Measurements from ENCODE around the gene E2F4. TPM values are rescaled to one million over a fixed set of nuclear protein-coding genes. Genes with fewer than 3 reads are reported as not detected.
A peak's percentile ranks its signal among the peaks of the same experiment; 100 is the strongest.

E2F4 gene
- total and polyA plus RNA-seq, 2 experiments from 2014 or later: 70.4 to 72.4 TPM

DNA sequence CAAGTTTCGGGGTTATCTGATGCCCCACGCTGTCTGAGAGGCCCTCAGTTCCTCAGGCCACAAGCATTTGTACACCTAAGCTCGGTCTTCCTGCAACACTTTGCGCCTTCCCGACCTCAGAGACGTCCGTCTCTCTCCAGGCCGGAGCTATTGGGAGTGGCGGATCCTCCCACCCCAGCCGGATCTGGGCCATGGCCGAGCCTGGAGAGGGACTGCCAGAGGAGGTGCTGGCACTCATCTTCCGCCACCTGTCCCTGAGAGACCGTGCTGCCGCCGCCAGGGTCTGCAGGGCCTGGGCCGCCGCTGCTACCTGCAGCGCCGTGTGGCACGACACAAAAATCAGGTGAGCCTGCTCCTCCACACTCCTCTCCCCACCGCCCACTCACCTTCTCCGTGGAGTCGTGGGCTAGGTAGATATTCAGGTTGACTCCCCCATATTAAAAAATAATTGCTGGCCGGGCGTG, 30.3 kb upstream of the E2F4 start:
- Histone ChIP-seq H3K9me2 (replicated peaks; ENCODE audit: insufficient read depth) (no peaks in the 10 kb centered on the region), H3K4me1 (ENCODE audit: insufficient read depth) (peaks cover 40% of the 10 kb centered on the region), H3K9me3 (ENCODE audit: low read depth) (no peaks in the 10 kb centered on the region), H3K4me3 (no peak overlapping the region), H3K79me2 (no peaks in the 10 kb centered on the region), H3K36me3 (replicated peaks; ENCODE audit: insufficient read depth, low read depth) (no peaks in the 10 kb centered on the region), H3K27me3 (peaks cover 61% of the 10 kb centered on the region), H3K27ac (no peak overlapping the region), H2AFZ (no peak overlapping the region), H3K4me2 (peak overlapping the region; percentile 97), H4K20me1 (ENCODE audit: insufficient read depth, poor library complexity, severe bottlenecking) (peaks cover 4% of the 10 kb centered on the region)
- TF ChIP-seq, protein P1, sequence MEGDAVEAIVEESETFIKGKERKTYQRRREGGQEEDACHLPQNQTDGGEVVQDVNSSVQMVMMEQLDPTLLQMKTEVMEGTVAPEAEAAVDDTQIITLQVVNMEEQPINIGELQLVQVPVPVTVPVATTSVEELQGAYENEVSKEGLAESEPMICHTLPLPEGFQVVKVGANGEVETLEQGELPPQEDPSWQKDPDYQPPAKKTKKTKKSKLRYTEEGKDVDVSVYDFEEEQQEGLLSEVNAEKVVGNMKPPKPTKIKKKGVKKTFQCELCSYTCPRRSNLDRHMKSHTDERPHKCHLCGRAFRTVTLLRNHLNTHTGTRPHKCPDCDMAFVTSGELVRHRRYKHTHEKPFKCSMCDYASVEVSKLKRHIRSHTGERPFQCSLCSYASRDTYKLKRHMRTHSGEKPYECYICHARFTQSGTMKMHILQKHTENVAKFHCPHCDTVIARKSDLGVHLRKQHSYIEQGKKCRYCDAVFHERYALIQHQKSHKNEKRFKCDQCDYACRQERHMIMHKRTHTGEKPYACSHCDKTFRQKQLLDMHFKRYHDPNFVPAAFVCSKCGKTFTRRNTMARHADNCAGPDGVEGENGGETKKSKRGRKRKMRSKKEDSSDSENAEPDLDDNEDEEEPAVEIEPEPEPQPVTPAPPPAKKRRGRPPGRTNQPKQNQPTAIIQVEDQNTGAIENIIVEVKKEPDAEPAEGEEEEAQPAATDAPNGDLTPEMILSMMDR (IDR thresholded peaks at IDR 0.05; ENCODE audit: poor library complexity): no peak
- no peak for TF ChIP-seq EZH2phosphoT487 (IDR thresholded peaks at IDR 0.05; ENCODE audit: low read depth, severe bottlenecking, unreplicated experiment)
- TF ChIP-seq EZH2 (IDR thresholded peaks at IDR 0.05; ENCODE audit: borderline replicate concordance): peak; percentile 22
- WGBS (ENCODE audit: low lambda C conversion rate, missing lambda C conversion rate): 35% methylated on average over 25 of the region's 25 CpGs
- no peak for DNase-seq (ENCODE audit: low spot score)

DNA sequence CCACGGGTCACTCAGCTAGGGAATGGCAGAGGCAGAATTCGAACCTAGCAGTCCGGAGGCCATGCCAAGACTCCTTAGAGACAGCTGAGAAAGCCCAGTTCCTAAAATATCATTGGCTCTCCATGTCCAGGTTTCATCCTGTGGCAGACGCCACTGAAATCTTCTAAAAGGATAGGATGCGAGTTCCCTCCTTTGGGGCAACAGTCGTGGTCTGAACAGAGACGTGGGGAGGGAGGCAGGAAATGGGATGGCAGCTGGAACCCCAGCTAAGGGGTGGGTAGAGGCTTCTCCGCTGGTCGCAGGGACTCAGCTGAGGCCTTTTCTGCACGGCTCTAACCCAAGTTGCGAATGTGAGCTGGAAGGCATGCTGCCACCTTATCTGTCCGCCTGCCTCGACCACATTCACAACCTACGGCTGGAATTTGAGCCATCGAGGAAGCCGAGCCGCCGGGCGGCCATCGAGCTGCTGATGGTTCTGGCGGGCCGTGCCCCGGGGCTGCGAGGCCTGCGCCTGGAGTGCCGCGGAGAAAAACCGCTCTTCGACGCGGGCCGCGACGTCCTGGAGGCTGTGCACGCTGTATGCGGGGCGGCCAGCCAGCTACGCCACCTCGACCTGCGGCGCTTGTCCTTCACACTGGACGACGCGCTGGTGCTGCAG, 29.3 kb upstream of the E2F4 start:
- no peak for DNase-seq (ENCODE audit: low spot score)
- H3K9me2 ChIP-seq (replicated peaks; ENCODE audit: insufficient read depth): no peaks in the 10 kb centered on the region
- H3K27ac ChIP-seq: no peak overlapping the region
- H3K36me3 ChIP-seq (replicated peaks; ENCODE audit: insufficient read depth, low read depth): no peaks in the 10 kb centered on the region
- peaks cover 40% of the 10 kb centered on the region for H3K4me1 ChIP-seq (ENCODE audit: insufficient read depth)
- peak; percentile 20 for TF ChIP-seq EZH2 (IDR thresholded peaks at IDR 0.05; ENCODE audit: borderline replicate concordance)
- TF ChIP-seq EZH2phosphoT487 (IDR thresholded peaks at IDR 0.05; ENCODE audit: low read depth, severe bottlenecking, unreplicated experiment): no peak
- peak overlapping the region; percentile 90 for H3K4me2 ChIP-seq
- no peak overlapping the region for H2AFZ ChIP-seq
- H3K27me3 ChIP-seq: peaks cover 63% of the 10 kb centered on the region
- WGBS (ENCODE audit: low lambda C conversion rate, missing lambda C conversion rate): 11% methylated on average over 43 of the region's 44 CpGs
- H3K4me3 ChIP-seq: no peak overlapping the region
- H4K20me1 ChIP-seq (ENCODE audit: insufficient read depth, poor library complexity, severe bottlenecking): peaks cover 4% of the 10 kb centered on the region
- no peaks in the 10 kb centered on the region for H3K79me2 ChIP-seq
- H3K9me3 ChIP-seq (ENCODE audit: low read depth): no peaks in the 10 kb centered on the region

DNA sequence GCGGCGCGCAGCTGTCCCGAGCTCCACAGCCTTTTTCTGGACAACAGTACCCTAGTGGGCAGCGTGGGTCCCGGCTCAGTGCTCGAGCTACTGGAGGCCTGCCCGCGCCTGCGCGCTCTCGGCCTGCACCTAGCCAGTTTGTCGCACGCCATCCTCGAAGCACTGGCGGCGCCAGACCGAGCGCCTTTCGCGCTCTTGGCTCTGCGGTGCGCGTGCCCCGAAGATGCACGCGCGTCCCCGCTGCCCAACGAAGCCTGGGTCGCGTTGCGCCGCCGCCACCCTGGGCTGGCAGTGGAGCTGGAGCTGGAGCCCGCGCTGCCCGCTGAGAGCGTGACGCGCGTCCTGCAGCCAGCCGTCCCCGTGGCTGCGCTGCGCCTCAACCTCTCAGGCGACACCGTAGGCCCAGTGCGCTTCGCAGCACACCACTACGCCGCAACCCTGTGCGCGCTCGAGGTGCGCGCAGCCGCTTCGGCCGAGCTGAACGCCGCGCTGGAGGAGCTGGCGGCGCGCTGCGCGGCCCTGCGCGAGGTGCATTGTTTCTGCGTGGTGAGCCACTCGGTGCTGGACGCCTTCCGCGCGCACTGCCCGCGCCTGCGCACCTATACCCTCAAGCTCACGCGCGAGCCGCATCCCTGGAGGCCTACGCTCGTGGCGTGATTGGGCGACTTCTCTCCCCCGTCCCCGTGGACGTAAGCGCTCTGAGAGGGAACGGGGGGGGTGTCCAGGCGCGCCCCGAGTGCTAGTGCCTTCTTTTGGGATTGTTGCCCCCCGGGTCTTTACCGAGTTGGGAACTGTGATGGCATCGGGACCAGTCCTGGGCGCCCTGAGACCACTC, 28.6 kb upstream of the E2F4 start:
- H3K4me1 ChIP-seq (ENCODE audit: insufficient read depth): peaks cover 40% of the 10 kb centered on the region
- TF ChIP-seq, protein P1 (IDR thresholded peaks at IDR 0.05; ENCODE audit: poor library complexity): no peak
- TF ChIP-seq EZH2 (IDR thresholded peaks at IDR 0.05; ENCODE audit: borderline replicate concordance): peak; percentile 23
- no peaks in the 10 kb centered on the region for H3K79me2 ChIP-seq
- no peak for DNase-seq (ENCODE audit: low spot score)
- no peak overlapping the region for H3K27ac ChIP-seq
- H3K27me3 ChIP-seq: peaks cover 70% of the 10 kb centered on the region
- peaks cover 4% of the 10 kb centered on the region for H4K20me1 ChIP-seq (ENCODE audit: insufficient read depth, poor library complexity, severe bottlenecking)
- peak overlapping the region; percentile 28 for H2AFZ ChIP-seq
- H3K36me3 ChIP-seq (replicated peaks; ENCODE audit: insufficient read depth, low read depth): no peaks in the 10 kb centered on the region
- no peaks in the 10 kb centered on the region for H3K9me2 ChIP-seq (replicated peaks; ENCODE audit: insufficient read depth)
- H3K4me2 ChIP-seq: peak overlapping the region; percentile 90
- H3K9me3 ChIP-seq (ENCODE audit: low read depth): no peaks in the 10 kb centered on the region
- WGBS (ENCODE audit: low lambda C conversion rate, missing lambda C conversion rate): 4% methylated on average over 95 of the region's 99 CpGs
- H3K4me3 ChIP-seq: no peak overlapping the region
